Mesothelial cell of epicardium (in vitro differentiated cells): ENCODE measurements around the gene SIAH3. TPM values are rescaled to one million over a fixed set of nuclear protein-coding genes. Genes with fewer than 3 reads are reported as not detected.

Experiments
- DNase-seq, 2 experiments: peaks; one replicate each; pipeline ENCODE4 v3.0.0; 2021; ENCODE audit warnings: low spot score in 2 of 2; ENCODE audit not compliant: unreplicated experiment in 2 of 2
- H3K27ac Mint-ChIP-seq: 2 replicates; pipeline ENCODE4 v1.8.0; 2021; ENCODE audit warnings: mixed read lengths
- H3K27me3 Mint-ChIP-seq: 2 replicates; pipeline ENCODE4 v1.8.0; 2021; ENCODE audit warnings: low read depth, mixed read lengths
- H3K36me3 Mint-ChIP-seq: 2 replicates; pipeline ENCODE4 v1.8.0; 2021; ENCODE audit warnings: mixed read lengths
- H3K4me1 Mint-ChIP-seq: 2 replicates; pipeline ENCODE4 v1.8.0; 2021; ENCODE audit warnings: mixed read lengths
- H3K4me3 Mint-ChIP-seq: 2 replicates; pipeline ENCODE4 v1.8.0; 2021; ENCODE audit warnings: mild to moderate bottlenecking, moderate library complexity, mixed read lengths
- H3K9me3 Mint-ChIP-seq: 2 replicates; pipeline ENCODE4 v1.8.0; 2021; ENCODE audit warnings: mixed read lengths
- total RNA-seq: library from RNA; stranded (reverse); gene quantifications from 3 replicates; pipeline ENCODE4 v1.2.1, GENCODE V29; 2021
- TF ChIP-seq, protein P1 (sequence below): fragments of 200-600 bp; sonication (generic); IDR thresholded peaks from one replicate; pipeline ENCODE4 v1.5.0; 2021; ENCODE audit warnings: antibody characterized with exemption; ENCODE audit not compliant: unreplicated experiment

Gene SIAH3
- total RNA-seq, 1 donor from 2014 or later = 0.42 TPM

DNA sequence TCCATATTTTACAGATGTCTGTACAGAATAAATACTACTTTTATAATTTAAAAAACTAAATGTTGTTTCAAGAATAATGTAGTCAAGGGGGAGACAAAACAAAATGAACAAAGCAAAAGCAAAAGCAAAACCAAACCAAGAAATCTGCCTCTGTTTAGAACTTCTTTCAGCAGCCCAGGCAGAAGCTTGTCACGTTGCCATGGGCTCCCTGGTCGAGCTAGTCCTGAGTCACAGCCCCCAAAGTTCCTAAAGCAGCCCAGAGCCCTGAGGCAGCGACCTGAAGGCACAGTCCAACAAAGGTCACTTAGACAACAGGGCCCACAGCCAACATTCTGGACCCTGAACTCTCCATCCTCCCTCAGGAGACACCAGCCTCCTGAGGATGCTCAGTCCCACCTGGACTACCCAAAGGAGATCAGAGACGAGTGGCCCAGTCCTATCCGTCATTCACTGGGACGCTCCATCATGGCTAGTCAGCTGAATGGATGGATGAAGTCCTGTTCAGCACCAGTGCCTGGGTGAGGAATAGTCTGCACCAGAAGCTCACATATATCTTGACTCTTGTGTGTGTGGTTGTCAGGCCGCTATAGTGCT, 41.7 kb downstream of the SIAH3 start:
- no peaks in the 10 kb centered on the region for H3K36me3 Mint-ChIP-seq
- peaks cover 16% of the 10 kb centered on the region for H3K9me3 Mint-ChIP-seq

DNA sequence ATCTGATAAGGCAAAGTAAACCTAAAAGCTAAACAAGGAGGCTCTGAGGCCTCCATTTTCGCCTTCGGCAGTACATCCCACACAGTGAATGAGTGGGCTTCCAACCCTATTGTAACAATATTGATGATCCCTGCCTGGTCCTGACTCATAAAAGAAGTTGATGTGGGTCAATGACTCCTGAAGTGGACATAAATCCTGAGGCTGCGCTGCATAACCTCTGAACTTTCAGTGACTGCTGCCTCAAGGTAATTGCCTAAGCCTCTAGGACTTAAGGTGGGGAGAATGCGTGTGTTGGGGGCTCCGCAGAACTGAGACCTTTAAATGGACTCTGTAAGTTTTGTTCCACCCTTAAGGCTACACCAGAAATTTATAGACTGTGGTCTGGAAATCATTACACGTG, 42.6 kb downstream of the SIAH3 start:
- Mint-ChIP-seq H3K27ac (no peak overlapping the region), H3K27me3 (no peaks in the 10 kb centered on the region), H3K4me3 (no peak overlapping the region), H3K9me3 (peaks cover 19% of the 10 kb centered on the region), H3K4me1 (no peaks in the 10 kb centered on the region), H3K36me3 (no peaks in the 10 kb centered on the region)
- no peak for DNase-seq
- TF ChIP-seq, protein P1, sequence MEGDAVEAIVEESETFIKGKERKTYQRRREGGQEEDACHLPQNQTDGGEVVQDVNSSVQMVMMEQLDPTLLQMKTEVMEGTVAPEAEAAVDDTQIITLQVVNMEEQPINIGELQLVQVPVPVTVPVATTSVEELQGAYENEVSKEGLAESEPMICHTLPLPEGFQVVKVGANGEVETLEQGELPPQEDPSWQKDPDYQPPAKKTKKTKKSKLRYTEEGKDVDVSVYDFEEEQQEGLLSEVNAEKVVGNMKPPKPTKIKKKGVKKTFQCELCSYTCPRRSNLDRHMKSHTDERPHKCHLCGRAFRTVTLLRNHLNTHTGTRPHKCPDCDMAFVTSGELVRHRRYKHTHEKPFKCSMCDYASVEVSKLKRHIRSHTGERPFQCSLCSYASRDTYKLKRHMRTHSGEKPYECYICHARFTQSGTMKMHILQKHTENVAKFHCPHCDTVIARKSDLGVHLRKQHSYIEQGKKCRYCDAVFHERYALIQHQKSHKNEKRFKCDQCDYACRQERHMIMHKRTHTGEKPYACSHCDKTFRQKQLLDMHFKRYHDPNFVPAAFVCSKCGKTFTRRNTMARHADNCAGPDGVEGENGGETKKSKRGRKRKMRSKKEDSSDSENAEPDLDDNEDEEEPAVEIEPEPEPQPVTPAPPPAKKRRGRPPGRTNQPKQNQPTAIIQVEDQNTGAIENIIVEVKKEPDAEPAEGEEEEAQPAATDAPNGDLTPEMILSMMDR = no peak

More for the DNA sequence above, 41.7 kb downstream of the SIAH3 start:
- no peak for DNase-seq
- H3K27me3 Mint-ChIP-seq = no peaks in the 10 kb centered on the region
- TF ChIP-seq, protein P1 = no peak
- no peaks in the 10 kb centered on the region for H3K4me1 Mint-ChIP-seq
- H3K4me3 Mint-ChIP-seq = no peak overlapping the region
- H3K27ac Mint-ChIP-seq = no peak overlapping the region

DNA sequence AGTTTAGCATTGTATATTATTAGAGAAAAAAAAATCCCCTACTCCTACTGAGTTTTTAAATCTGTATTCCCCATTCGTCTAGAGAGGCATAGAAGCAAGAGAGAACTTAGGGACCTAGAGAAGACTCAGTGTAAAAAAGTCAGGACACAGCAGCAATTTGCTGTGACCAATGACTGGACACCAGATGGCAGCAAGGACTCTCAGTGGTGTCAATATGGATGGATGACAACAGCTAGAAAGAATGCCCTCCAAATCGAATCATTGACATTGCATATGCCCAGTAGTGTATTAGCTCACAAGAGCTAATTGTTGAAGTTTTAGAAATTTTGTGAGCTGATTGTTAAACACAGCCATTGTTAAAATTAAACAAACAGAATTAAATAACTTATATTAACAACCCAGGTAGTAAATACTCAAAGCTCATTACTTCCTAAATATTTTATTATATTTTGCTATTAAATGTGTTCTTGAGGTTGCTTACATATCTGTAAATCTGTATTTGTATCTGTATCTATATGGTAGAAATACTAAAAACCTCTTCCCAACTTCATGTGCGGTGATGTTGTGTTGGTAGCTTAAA, 43.9 kb downstream of the SIAH3 start:
- TF ChIP-seq, protein P1 = no peak
- no peaks in the 10 kb centered on the region for H3K36me3 Mint-ChIP-seq
- peaks cover 4% of the 10 kb centered on the region for H3K4me1 Mint-ChIP-seq
- no peak for DNase-seq
- H3K27ac Mint-ChIP-seq = no peak overlapping the region
- no peaks in the 10 kb centered on the region for H3K27me3 Mint-ChIP-seq
- H3K4me3 Mint-ChIP-seq = no peak overlapping the region
- H3K9me3 Mint-ChIP-seq = peaks cover 19% of the 10 kb centered on the region

DNA sequence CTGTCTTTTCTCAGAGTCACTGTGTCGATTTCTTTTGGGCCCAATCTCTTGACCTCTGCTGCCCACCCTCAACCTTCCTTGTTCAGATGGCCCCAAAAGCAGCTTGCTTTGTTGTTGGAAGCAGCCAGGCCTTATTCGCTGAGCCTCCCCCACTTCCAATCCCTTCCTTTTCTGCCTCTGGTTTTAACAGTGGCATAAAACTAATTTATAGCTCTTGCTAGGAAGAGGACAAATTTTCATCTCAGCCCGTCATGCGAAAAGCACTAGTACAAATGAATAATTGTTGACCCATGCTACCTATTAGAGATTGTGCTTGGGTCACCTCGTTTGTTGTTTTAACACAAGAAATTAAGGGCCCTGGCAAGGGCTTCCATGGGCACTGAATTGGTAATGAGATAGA, 51.1 kb downstream of the SIAH3 start:
- Mint-ChIP-seq H3K27ac (no peak overlapping the region), H3K4me1 (peaks cover 4% of the 10 kb centered on the region), H3K4me3 (no peak overlapping the region), H3K9me3 (peaks cover 8% of the 10 kb centered on the region), H3K27me3 (peaks cover 8% of the 10 kb centered on the region), H3K36me3 (no peaks in the 10 kb centered on the region)
- TF ChIP-seq, protein P1 = no peak
- DNase-seq = no peak

DNA sequence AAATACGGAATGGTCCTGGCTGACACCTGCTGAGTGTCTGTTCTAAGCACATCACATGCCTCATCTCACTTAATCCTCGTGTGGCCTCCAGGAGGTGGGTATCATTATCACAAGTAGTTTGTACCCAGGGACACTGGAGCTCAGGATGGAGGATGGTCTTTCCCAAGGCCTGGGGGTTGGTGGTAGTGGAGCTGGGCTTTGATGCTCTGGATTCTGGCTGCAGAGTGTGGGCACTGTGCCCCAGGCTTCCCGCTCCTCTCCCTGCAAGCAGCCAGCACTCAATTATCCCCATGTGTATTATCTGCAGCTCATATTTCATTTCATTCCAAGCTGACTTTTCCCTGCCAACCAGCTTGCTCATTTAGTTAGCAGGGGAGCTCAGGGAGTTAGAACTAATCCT, 52.1 kb downstream of the SIAH3 start:
- DNase-seq = no peak
- H3K4me3 Mint-ChIP-seq = no peak overlapping the region
- TF ChIP-seq, protein P1 = no peak

More for the DNA sequence above, 52.1 kb downstream of the SIAH3 start:
- Mint-ChIP-seq H3K27ac (no peak overlapping the region), H3K4me1 (peaks cover 4% of the 10 kb centered on the region), H3K9me3 (peaks cover 3% of the 10 kb centered on the region), H3K36me3 (no peaks in the 10 kb centered on the region), H3K27me3 (peaks cover 8% of the 10 kb centered on the region)
